HepG2 (cell line): ENCODE measurements around the gene ESYT2. TPM values are rescaled to one million over a fixed set of nuclear protein-coding genes. Genes with fewer than 3 reads are reported as not detected.
A peak's percentile ranks its signal among the peaks of the same experiment; 100 is the strongest.

Source experiments
- ARNT ChIP-seq: fragments of 450-650 bp; IDR thresholded peaks from 2 replicates; pipeline ENCODE4 v1.6.1; 2017
- ASH2L ChIP-seq: fragments of 300-600, 200-600 bp; sonication (generic); IDR thresholded peaks from 2 replicates; pipeline ENCODE4 v1.7.0; 2017; ENCODE audit warnings: low read depth, mild to moderate bottlenecking, moderate library complexity, mixed read lengths, low read length; ENCODE audit not compliant: insufficient read length
- ATF1 ChIP-seq: IDR thresholded peaks from 2 replicates; pipeline ENCODE4 v1.6.1; 2016; ENCODE audit warnings: mild to moderate bottlenecking, control low read depth
- ATF7-NPFF ChIP-seq: sonication (generic); formaldehyde crosslinking; IDR thresholded peaks from 2 replicates; pipeline ENCODE4 v1.8.1; 2023; ENCODE audit warnings: mild to moderate bottlenecking, low read depth, missing genetic modification reagents, moderate library complexity
- BCL6 ChIP-seq: IDR thresholded peaks from 2 replicates; pipeline ENCODE4 v1.6.1; 2016; ENCODE audit warnings: missing genetic modification reagents, missing compliant biosample characterization
- CBX1 ChIP-seq: IDR thresholded peaks from one replicate; pipeline ENCODE4 v1.6.1; 2016; ENCODE audit warnings: antibody characterized with exemption, low read depth
- E2F5 ChIP-seq: sonication (generic); formaldehyde crosslinking; conservative IDR thresholded peaks from 2 replicates; pipeline ENCODE4 v1.4.0; 2020; ENCODE audit warnings: missing genetic modification reagents
- FOXA3 ChIP-seq: IDR thresholded peaks from 2 replicates; pipeline ENCODE4 v1.6.1; 2016; ENCODE audit warnings: missing genetic modification reagents, missing compliant biosample characterization
- HIVEP1 ChIP-seq: sonication (generic); formaldehyde crosslinking; IDR thresholded peaks from 2 replicates; pipeline ENCODE4 v1.4.0; 2020; ENCODE audit warnings: mild to moderate bottlenecking, missing genetic modification reagents
- HNF4A ChIP-seq: sonication (generic); formaldehyde crosslinking; IDR thresholded peaks from 2 replicates; pipeline ENCODE4 v1.4.0; 2020; ENCODE audit warnings: missing genetic modification reagents
- HOXD1 ChIP-seq: sonication (generic); formaldehyde crosslinking; IDR thresholded peaks from 2 replicates; pipeline ENCODE4 v1.5.0; 2020; ENCODE audit warnings: missing genetic modification reagents
- IKZF5 ChIP-seq: IDR thresholded peaks from 2 replicates; pipeline ENCODE4 v1.6.1; 2018; ENCODE audit warnings: missing genetic modification reagents, mild to moderate bottlenecking, missing compliant biosample characterization
- JUN ChIP-seq: sonication (generic); formaldehyde crosslinking; IDR thresholded peaks from 2 replicates; pipeline ENCODE4 v1.4.0; 2020; ENCODE audit warnings: mild to moderate bottlenecking, missing genetic modification reagents
- KDM5B ChIP-seq: sonication (generic); formaldehyde crosslinking; IDR thresholded peaks from 2 replicates; pipeline ENCODE4 v1.4.0; 2020; ENCODE audit warnings: missing genetic modification reagents, mild to moderate bottlenecking, borderline replicate concordance
- KLF6 ChIP-seq: IDR thresholded peaks from 2 replicates; pipeline ENCODE4 v1.8.0; 2016; ENCODE audit warnings: missing biosample characterization, missing genetic modification reagents
- MEF2D ChIP-seq: sonication (generic); formaldehyde crosslinking; IDR thresholded peaks from 2 replicates; pipeline ENCODE4 v1.5.1; 2020; ENCODE audit warnings: mild to moderate bottlenecking, missing genetic modification reagents
- MXD4 ChIP-seq: IDR thresholded peaks from 2 replicates; pipeline ENCODE4 v1.6.1; 2016; ENCODE audit warnings: mild to moderate bottlenecking, missing biosample characterization, missing genetic modification reagents
- NCOA5 ChIP-seq: sonication (generic); formaldehyde crosslinking; IDR thresholded peaks from 2 replicates; pipeline ENCODE4 v1.4.0; 2020; ENCODE audit warnings: missing genetic modification reagents
- PATZ1 ChIP-seq: sonication (generic); formaldehyde crosslinking; IDR thresholded peaks from 2 replicates; pipeline ENCODE4 v1.4.0; 2020; ENCODE audit warnings: missing genetic modification reagents
- SSRP1 ChIP-seq: IDR thresholded peaks from 2 replicates; pipeline ENCODE4 v1.6.1; 2016; ENCODE audit warnings: control low read depth
- ZFAT ChIP-seq: sonication (generic); formaldehyde crosslinking; conservative IDR thresholded peaks from 2 replicates; pipeline ENCODE4 v1.8.1; 2023; ENCODE audit warnings: missing genetic modification reagents, inconsistent platforms
- ZFP41 ChIP-seq: sonication (generic); formaldehyde crosslinking; IDR thresholded peaks from 2 replicates; pipeline ENCODE4 v1.4.0; 2020; ENCODE audit warnings: mild to moderate bottlenecking, missing genetic modification reagents, borderline replicate concordance
- ZNF572 ChIP-seq: sonication (generic); formaldehyde crosslinking; IDR thresholded peaks from 2 replicates; pipeline ENCODE4 v1.5.1; 2020; ENCODE audit warnings: mild to moderate bottlenecking, missing genetic modification reagents
- ZNF709 ChIP-seq: sonication (generic); formaldehyde crosslinking; IDR thresholded peaks from 2 replicates; pipeline ENCODE4 v1.5.0; 2020; ENCODE audit warnings: mild to moderate bottlenecking, missing genetic modification reagents
- ZNF773 ChIP-seq: sonication (generic); formaldehyde crosslinking; IDR thresholded peaks from 2 replicates; pipeline ENCODE4 v1.4.0; 2020; ENCODE audit warnings: missing genetic modification reagents, borderline replicate concordance
- ZNF781 ChIP-seq: sonication (generic); formaldehyde crosslinking; IDR thresholded peaks from 2 replicates; pipeline ENCODE4 v1.5.1; 2020; ENCODE audit warnings: borderline replicate concordance, mild to moderate bottlenecking, missing genetic modification reagents; ENCODE audit errors: not compliant biosample characterization
- polyA plus RNA-seq, 8 experiments: library from polyadenylated mRNA; depleted of rRNA in 3 of 8; stranded (reverse) in 7 of 8; unstranded in 1 of 8; fragments of >200 nt; fragmentation: Illumina TruSeq in 4 of 8; extraction: Trizol in 4 of 8; gene quantifications; 2 replicates each; pipeline versions ENCODE4 v1.2.1 to v1.2.3, GENCODE V29; 2011 to 2016; ENCODE audit warnings: low read depth in 4 of 8, missing spikeins in 1 of 8, mixed read lengths in 1 of 8; ENCODE audit not compliant: insufficient read depth in 1 of 8
- total RNA-seq, 5 experiments: library from RNA; depleted of rRNA; stranded (reverse); fragments of >200 nt; fragmentation: Illumina TruSeq; extraction: Trizol; gene quantifications; 2 replicates each; pipeline ENCODE4 v1.2.3, GENCODE V29; 2016; ENCODE audit warnings: low read depth in 1 of 5
- TF ChIP-seq, protein P1 (sequence below): sonication (generic); formaldehyde crosslinking; IDR thresholded peaks from 2 replicates; pipeline ENCODE4 v1.4.0; 2020; ENCODE audit warnings: missing genetic modification reagents
- TF ChIP-seq, protein P2 (sequence below): sonication (generic); formaldehyde crosslinking; IDR thresholded peaks from 2 replicates; pipeline ENCODE4 v1.9.0; 2021; ENCODE audit warnings: missing genetic modification reagents, borderline replicate concordance

ESYT2 gene
- total and polyA plus RNA-seq, 2 of the 13 experiments (the other 11 are each of a cell fraction or from before 2014, with no cell fraction given): 28.5 to 37.3 TPM

GRCh38 chr7:158865462-158865922, 36.2 kb upstream of the ESYT2 start (continued):
- TF ChIP-seq MEF2D (CRISPR knock-in tag) (peak; percentile 68; the same call in 1 of the 2 replicates), PATZ1 (peak; percentile 36; the same call in 1 of the 2 replicates), HNF4A (peak; percentile 90), BCL6 (CRISPR knock-in tag) (no peak), CBX1 (no peak), FOXA3 (CRISPR knock-in tag) (peak; percentile 47; the same call in 1 of the 2 replicates), ZFP41 (CRISPR knock-in tag) (no peak), MXD4 (CRISPR knock-in tag) (peak; percentile 91), KLF6 (CRISPR knock-in tag) (no peak), JUN (CRISPR knock-in tag) (no peak), ZNF572 (CRISPR knock-in tag) (no peak), ZFAT (CRISPR knock-in tag) (no peak), ATF1 (peak; percentile 36; the same call in 1 of the 2 replicates), ZNF781 (peak; percentile 62), ARNT (no peak), E2F5 (CRISPR knock-in tag) (no peak), HOXD1 (CRISPR knock-in tag) (no peak), ASH2L (no peak), IKZF5 (CRISPR knock-in tag) (peak; percentile 63; the same call in 1 of the 2 replicates), ZNF709 (peak; percentile 77), ZNF773 (CRISPR knock-in tag) (no peak), HIVEP1 (no peak), ATF7-NPFF (CRISPR knock-in tag) (no peak), KDM5B (no peak), NCOA5 (CRISPR knock-in tag) (no peak), SSRP1 (CRISPR knock-in tag) (no peak)
- TF ChIP-seq, protein P1, sequence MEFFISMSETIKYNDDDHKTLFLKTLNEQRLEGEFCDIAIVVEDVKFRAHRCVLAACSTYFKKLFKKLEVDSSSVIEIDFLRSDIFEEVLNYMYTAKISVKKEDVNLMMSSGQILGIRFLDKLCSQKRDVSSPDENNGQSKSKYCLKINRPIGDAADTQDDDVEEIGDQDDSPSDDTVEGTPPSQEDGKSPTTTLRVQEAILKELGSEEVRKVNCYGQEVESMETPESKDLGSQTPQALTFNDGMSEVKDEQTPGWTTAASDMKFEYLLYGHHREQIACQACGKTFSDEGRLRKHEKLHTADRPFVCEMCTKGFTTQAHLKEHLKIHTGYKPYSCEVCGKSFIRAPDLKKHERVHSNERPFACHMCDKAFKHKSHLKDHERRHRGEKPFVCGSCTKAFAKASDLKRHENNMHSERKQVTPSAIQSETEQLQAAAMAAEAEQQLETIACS (CRISPR knock-in tag): no peak
- TF ChIP-seq, protein P2, sequence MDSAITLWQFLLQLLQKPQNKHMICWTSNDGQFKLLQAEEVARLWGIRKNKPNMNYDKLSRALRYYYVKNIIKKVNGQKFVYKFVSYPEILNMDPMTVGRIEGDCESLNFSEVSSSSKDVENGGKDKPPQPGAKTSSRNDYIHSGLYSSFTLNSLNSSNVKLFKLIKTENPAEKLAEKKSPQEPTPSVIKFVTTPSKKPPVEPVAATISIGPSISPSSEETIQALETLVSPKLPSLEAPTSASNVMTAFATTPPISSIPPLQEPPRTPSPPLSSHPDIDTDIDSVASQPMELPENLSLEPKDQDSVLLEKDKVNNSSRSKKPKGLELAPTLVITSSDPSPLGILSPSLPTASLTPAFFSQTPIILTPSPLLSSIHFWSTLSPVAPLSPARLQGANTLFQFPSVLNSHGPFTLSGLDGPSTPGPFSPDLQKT (CRISPR knock-in tag): no peak
